H1 (cell line): ENCODE results near the gene ME3. TPM values are rescaled to one million over a fixed set of nuclear protein-coding genes. Genes with fewer than 3 reads are reported as not detected.

Source experiments
- CHD2 ChIP-seq: IDR thresholded peaks from 2 replicates; pipeline ENCODE4 v1.6.1; 2012; ENCODE audit warnings: low read length, improper control_type of control experiment
- CREB1 ChIP-seq: IDR thresholded peaks from 2 replicates; pipeline ENCODE4 v1.6.1; 2012; ENCODE audit warnings: inconsistent platforms
- E2F6 ChIP-seq: IDR thresholded peaks from 2 replicates; pipeline ENCODE4 v1.6.1; 2012; ENCODE audit warnings: inconsistent platforms
- EGR1 ChIP-seq: IDR thresholded peaks from 2 replicates; pipeline ENCODE4 v1.6.1; 2011; ENCODE audit warnings: low read depth, low read length, borderline replicate concordance
- HDAC2 ChIP-seq, 2 experiments: fragments of 300-600 bp in 1 of 2; sonication (generic) in 1 of 2; IDR thresholded peaks; 2 replicates each; pipeline ENCODE4 v1.6.1; 2011 to 2012; ENCODE audit warnings: low read depth in 2 of 2, low read length in 2 of 2, mild to moderate bottlenecking in 2 of 2, moderate library complexity in 2 of 2, borderline replicate concordance in 1 of 2, inconsistent platforms in 1 of 2
- KDM1A ChIP-seq: fragments of 200-600, 300-600 bp; sonication (generic); IDR thresholded peaks from 2 replicates; pipeline ENCODE4 v1.7.1; 2016; ENCODE audit warnings: mild to moderate bottlenecking, low read length, borderline replicate concordance
- polyA plus RNA-seq, 7 experiments: library from polyadenylated mRNA; depleted of rRNA in 3 of 7; stranded (reverse) in 5 of 7; unstranded in 2 of 7; fragments of >200 nt in 5 of 7; fragments of 200-250 nt in 2 of 7; gene quantifications; 1 replicate in 5 of 7; 2 replicates in 1 of 7; 4 replicates in 1 of 7; pipeline versions ENCODE4 v1.2.1 to v1.2.3, GENCODE V29; 2011 to 2013; ENCODE audit warnings: missing spikeins in 2 of 7, mixed read lengths in 2 of 7
- total RNA-seq: library from RNA; stranded (reverse); fragmentation: NEBNext Ultra II Directional; extraction: Animal tissue kit (Norgen Biotek cat#: 25700); gene quantifications from 2 replicates; pipeline ENCODE4 v1.2.1, GENCODE V29; 2021

ME3 gene
- total and polyA plus RNA-seq, 2 of the 8 experiments (the other 6 are each of a cell fraction or from before 2014, with no cell fraction given): 1.5 to 2.8 TPM

GRCh38 chr11:86449993-86450629 lies 222.3 kb downstream of the ME3 start (continued):
- TF ChIP-seq E2F6: no peak
- no peak for TF ChIP-seq HDAC2 (IDR thresholded peaks at IDR 0.05; ENCODE audit: borderline replicate concordance in 1 of 2, low read depth in 2 of 2, low read length in 2 of 2)
- TF ChIP-seq CREB1: no peak
- TF ChIP-seq EGR1: no peak
- TF ChIP-seq CHD2: no peak
- no peak for TF ChIP-seq KDM1A
